GM18909 (cell line): ENCODE measurements around the gene RAB13.

Experiments used
- ATAC-seq: cut with Tn5 transposase; IDR thresholded peaks from one replicate; pipeline ENCODE4 v1.9.1; 2021; ENCODE audit warnings: mild to moderate bottlenecking; ENCODE audit not compliant: unreplicated experiment, poor library complexity

The RAB13 gene

GRCh38 chr1:153937331-153937730, 48.8 kb downstream of the RAB13 start:
- no peak for ATAC-seq

GRCh38 chr1:153936011-153936802, 49.9 kb downstream of the RAB13 start:
- ATAC-seq = no peak

DNA sequence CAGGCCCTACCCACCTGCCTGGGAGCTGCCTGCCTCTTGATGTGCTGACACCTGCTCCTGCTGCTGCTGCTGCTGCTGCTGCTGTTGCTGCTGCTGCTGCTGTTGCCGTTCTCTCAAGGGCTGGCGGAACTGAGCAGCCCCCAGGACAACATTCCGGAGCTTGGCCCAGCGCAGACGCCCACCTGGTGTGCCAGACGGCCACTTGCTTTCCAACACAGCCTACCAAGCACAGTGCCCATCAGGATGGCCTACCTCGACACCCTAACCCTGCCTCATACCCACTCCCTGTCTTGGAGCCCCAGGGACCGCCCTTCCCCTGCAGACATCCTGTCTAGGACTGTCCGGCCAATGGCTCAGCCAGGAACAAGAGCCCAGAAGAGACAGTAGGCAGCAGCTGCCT, 51.4 kb downstream of the RAB13 start:
- ATAC-seq = no peak

DNA sequence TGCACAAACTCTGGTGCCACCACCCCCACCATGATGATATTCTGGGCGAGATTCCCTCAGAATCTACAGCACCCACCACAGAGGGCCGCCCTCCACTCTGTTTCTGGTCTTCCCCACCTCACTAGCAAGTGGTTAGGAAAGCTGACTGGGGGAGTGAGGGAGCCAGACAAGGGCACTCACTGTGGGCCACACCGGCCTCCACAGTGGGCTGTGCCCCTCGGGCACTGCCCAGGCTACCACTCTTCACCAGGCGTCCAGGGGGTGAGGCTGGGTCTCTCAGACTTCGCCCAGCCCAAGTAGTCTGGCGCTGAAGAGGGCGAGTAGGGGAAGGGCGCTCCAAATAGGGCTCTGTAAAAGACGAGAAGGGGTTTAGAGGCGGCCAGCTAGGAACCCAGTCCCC, 52.2 kb downstream of the RAB13 start:
- ATAC-seq = no peak

DNA sequence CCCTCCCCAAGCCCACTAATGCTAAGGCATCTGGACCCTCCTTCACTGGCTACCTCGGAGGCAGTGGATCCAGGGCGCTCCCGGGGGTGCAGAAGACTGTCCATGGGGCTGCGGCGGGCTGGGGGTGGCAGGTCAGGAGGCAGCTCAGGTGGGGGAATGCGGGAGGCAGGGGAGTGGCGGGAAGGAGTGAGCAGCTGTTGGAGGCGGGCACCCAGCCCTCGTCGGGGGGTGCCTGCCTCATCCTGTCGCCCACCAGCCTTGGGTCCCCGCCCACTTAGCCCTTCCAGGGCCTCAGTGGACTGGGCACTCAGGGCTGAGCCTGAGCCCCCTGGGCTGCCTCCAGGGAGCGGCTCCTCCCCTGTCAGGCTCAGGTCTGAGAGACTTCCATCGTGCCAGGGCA, 52.7 kb downstream of the RAB13 start:
- ATAC-seq = no peak

DNA sequence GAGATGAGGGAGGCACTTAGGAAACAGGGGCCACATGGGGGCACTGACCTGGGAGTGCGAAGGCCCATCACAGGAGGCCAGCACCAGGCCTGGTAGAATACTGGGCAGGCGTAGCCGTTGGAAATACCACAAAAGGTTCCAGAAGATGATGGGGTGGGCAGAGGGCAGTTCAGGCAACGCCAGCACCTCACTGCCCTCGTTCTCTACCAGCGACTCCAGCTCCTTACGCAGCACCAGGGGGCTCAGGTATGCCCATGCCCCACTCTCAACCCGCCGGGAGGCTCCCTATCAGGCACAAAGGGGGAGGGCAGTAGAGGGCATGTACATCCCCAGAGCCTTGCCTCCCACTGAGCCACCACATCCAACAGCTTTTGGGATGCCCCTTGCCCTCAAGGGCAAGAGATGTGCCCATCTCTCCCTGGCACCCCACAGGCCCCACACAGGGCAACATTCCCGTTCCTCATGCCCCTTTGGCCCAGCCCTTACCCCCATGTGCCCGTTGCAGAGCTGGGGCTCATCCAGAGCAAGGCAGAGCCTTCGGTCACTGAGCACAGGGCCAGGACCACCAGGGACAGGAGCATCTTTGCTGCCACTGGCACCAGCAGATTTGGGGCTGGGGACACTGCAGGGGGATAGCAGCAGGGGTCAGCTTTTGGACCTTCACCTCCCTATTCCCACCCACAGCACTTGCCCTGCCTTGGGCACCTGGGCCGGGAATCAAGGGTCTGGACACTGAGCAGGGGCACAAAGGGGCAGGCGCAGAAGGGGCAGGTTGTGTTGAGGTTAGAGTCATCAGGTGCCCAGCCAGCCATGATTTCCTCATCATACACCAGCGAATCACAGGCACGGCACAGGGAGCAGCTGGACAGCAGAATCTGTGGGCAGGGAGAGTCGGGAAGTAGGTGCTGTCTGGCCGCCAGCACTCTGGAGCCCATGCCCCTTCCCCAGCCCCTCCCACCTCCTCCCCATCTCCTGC, 53.7 kb downstream of the RAB13 start:
- no peak for ATAC-seq
